ENCODE results near the gene JAZF1. TPM values are rescaled to one million over a fixed set of nuclear protein-coding genes. Genes with fewer than 3 reads are reported as not detected.

JAZF1 gene
- total RNA-seq, 1 experiment from 2014 or later, result 3.4 TPM

DNA sequence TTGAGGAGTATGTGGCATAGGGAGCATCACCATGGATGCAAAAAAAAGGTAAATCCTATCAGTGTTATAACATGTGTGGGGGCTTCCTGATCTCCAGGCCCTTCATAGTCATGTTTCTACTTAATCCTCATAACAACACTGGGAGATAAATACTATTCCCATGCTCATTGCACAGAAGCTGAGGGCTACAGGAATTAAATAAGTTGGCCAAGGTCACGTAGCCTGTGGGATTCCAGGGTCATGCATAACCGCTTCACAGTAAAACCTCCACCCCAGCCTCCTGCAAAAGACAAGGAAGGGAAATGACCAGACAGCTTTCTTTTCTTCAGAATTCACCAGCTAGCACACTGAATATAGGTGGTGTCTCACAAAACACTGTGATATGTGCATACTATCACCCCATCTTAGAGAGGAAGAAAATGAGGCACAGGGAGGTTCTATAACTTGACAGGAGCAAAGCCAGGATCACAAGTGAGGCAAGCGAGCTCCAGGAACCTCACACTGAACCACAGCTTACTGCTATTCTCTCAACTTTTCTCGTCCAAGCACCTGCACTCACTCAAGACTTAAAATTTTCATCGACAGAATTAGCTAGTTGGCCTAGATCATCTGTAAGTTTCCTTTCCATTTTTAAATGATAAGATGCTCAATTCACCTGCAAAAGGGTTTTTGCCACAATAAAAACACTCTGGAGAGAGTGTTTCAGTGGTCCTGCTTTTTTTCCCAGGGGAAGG lies 13.4 kb downstream of the JAZF1 start:
- Histone ChIP-seq H3K4me1 (ENCODE audit: control insufficient read depth in 1 of 2, insufficient read depth in 2 of 2, low read length in 2 of 2) (0 out of 4 replicates have a peak, but pooled peaks cover 0 to 6% of the 10 kb centered on the region in 2 experiments), H3K9ac (ENCODE audit: low read length) (no peak overlapping the region), H3K4me3 (replicated peaks in 1 of 2; ENCODE audit: low read depth in 1 of 2, low read length in 2 of 2) (no peak overlapping the region), H3K27me3 (ENCODE audit: insufficient read depth, low read length) (no peaks in the 10 kb centered on the region), H3K4me2 (ENCODE audit: low read length) (no peak overlapping the region), H4K20me1 (ENCODE audit: insufficient read depth) (no peaks in the 10 kb centered on the region), H2AFZ (ENCODE audit: low read depth, low read length, poor library complexity, severe bottlenecking) (no peak overlapping the region), H3K79me2 (ENCODE audit: insufficient read depth, low read length) (no peaks in the 10 kb centered on the region), H3K36me3 (ENCODE audit: control insufficient read depth in 1 of 2, insufficient read depth in 2 of 2, low read length in 2 of 2) (no peaks in the 10 kb centered on the region), H3K9me2 (ENCODE audit: insufficient read depth) (no peaks in the 10 kb centered on the region), H3K9me3 (ENCODE audit: control insufficient read depth in 1 of 2, insufficient read depth in 1 of 2, low read depth in 1 of 2, low read length in 2 of 2) (no peaks in the 10 kb centered on the region), H3K27ac (ENCODE audit: low read depth, low read length) (no peak overlapping the region)
- CTCF ChIA-PET, result no interaction called here
- intact Hi-C loops (cut with micrococcal nuclease), result no loop called here
- ATAC-seq (no peak), DNase-seq (ENCODE audit: low read depth, low spot score) (no peak)
- TF ChIP-seq POLR2AphosphoS5 (IDR thresholded peaks at IDR 0.05; ENCODE audit: low read depth, low read length), result no peak
- no peak for TF ChIP-seq EZH2 (IDR thresholded peaks at IDR 0.05)
- TF ChIP-seq SIN3A (IDR thresholded peaks at IDR 0.05; ENCODE audit: low read depth), result no peak
- POLR2A ChIA-PET, result no interaction called here
- no TSS peak for BruUV-seq (replicated peaks)
- RAD21 ChIA-PET (ENCODE audit: low non-redundant PET in 1 of 2, low total read pairs in 2 of 2, uncharacterized antibody in 2 of 2, unreplicated experiment in 2 of 2), result no interaction called here

DNA sequence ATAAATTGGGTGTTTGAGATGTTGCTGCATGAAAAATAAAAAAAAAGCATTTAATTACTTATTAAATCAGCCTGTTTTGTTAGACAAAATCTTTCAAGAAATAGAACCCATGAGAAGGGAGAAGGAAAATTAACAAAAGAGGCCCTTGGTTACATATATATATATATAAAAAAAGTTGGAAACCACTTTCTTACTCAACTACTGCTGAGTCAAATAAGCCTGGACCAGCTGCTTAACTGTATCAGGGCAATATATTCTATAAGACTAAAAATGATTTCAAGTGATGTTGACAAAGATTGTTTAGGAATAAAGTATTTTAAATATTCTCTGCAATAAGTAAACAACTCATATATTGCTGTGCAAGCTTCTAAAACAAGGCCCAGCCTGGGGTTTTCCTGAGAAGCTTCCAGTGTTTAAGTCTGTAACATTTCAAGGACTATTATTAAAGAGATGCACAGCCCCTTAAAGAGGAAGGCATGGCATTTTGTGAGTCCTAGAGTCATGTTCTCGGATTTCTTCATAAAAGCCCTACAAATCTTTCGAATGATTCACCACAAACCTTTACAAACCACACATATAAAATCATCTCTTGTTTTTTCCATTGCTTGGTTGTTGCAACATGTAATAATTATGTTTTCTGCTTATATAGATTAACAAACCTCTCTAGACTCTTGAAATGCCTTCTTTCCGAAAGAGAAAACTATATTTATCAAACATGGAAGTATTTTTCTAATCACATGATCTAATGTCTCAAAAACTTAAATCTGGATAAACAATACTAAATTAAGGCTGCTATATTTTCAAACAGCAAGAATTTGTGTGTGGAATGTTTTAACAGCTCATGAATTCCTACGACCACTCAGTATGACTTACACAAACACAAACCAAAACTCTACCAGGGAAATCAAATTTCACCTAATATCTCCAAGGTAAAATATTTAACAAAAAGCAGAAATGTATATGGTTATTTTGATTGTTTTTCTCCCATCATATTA lies 14.3 kb downstream of the JAZF1 start:
- no peak for ATAC-seq
- no peak overlapping the region for H3K4me3 ChIP-seq (replicated peaks in 1 of 2; ENCODE audit: low read depth in 1 of 2, low read length in 2 of 2)
- POLR2A ChIA-PET, result no interaction called here

More for the DNA sequence above, 14.3 kb downstream of the JAZF1 start:
- Histone ChIP-seq H3K9me3 (ENCODE audit: control insufficient read depth in 1 of 2, insufficient read depth in 1 of 2, low read depth in 1 of 2, low read length in 2 of 2) (no peaks in the 10 kb centered on the region), H3K27ac (ENCODE audit: low read depth, low read length) (no peak overlapping the region), H3K9ac (ENCODE audit: low read length) (no peak overlapping the region), H3K4me2 (ENCODE audit: low read length) (no peak overlapping the region), H3K27me3 (ENCODE audit: insufficient read depth, low read length) (no peaks in the 10 kb centered on the region), H2AFZ (ENCODE audit: low read depth, low read length, poor library complexity, severe bottlenecking) (no peak overlapping the region), H3K4me1 (ENCODE audit: control insufficient read depth in 1 of 2, insufficient read depth in 2 of 2, low read length in 2 of 2) (0 out of 4 replicates have a peak, but pooled peaks cover 0 to 6% of the 10 kb centered on the region in 2 experiments), H3K36me3 (ENCODE audit: control insufficient read depth in 1 of 2, insufficient read depth in 2 of 2, low read length in 2 of 2) (no peaks in the 10 kb centered on the region), H3K79me2 (ENCODE audit: insufficient read depth, low read length) (no peaks in the 10 kb centered on the region), H3K9me2 (ENCODE audit: insufficient read depth) (no peaks in the 10 kb centered on the region), H4K20me1 (ENCODE audit: insufficient read depth) (no peaks in the 10 kb centered on the region)
- intact Hi-C loops (cut with micrococcal nuclease), result no loop called here
- TF ChIP-seq POLR2A (IDR thresholded peaks at IDR 0.05; ENCODE audit: borderline replicate concordance, extremely low read depth, insufficient read depth, insufficient read length) (no peak), ATF3 (IDR thresholded peaks at IDR 0.05) (no peak), RAD21 (IDR thresholded peaks at IDR 0.05; ENCODE audit: low read depth) (no peak), YY1 (IDR thresholded peaks at IDR 0.05; ENCODE audit: extremely low read depth, insufficient replicate concordance, low read depth, low read length) (no peak), CEBPB (IDR thresholded peaks at IDR 0.05; ENCODE audit: low read depth) (no peak)
- RAD21 ChIA-PET (ENCODE audit: low non-redundant PET in 1 of 2, low total read pairs in 2 of 2, uncharacterized antibody in 2 of 2, unreplicated experiment in 2 of 2), result no interaction called here
- CTCF ChIA-PET, result no interaction called here
- no peak for DNase-seq (ENCODE audit: low read depth, low spot score)
- BruUV-seq (replicated peaks), result no TSS peak
